Measurements from ENCODE around the gene PRTN3.

The PRTN3 gene

DNA sequence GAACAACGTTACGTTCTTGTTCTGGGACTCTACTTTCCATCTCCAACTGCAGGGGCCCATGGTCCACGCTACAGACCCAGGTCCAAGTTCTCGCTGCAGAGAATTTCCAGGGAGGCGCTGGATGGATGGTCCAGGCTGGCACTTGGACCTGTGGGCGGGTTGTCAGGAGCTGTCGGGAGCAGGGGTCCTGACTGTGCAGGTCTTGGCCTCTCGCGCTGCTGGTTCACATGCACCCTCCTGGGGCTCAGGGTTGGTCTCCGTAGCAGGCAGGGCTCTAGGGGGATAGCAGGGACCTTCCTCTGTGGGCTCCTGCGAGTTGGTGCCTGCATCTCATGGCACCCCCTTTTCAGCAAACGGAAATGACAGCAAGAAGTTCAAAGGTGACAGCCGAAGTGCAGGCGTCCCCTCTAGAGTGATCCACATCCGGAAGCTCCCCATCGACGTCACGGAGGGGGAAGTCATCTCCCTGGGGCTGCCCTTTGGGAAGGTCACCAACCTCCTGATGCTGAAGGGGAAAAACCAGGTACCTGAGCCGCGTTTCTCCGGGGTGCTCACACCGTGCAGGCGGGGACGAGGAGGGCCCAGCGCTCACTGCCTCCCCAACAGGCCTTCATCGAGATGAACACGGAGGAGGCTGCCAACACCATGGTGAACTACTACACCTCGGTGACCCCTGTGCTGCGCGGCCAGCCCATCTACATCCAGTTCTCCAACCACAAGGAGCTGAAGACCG lies 36.9 kb upstream of the PRTN3 start:
- DNase-seq, result no peak

GRCh38 chr19:804419-805165 lies 36.2 kb upstream of the PRTN3 start:
- DNase-seq, result no peak

- DNase-seq, result no peak
Observed at GRCh38 chr19:805166-805551, 35.6 kb upstream of the PRTN3 start.

DNA sequence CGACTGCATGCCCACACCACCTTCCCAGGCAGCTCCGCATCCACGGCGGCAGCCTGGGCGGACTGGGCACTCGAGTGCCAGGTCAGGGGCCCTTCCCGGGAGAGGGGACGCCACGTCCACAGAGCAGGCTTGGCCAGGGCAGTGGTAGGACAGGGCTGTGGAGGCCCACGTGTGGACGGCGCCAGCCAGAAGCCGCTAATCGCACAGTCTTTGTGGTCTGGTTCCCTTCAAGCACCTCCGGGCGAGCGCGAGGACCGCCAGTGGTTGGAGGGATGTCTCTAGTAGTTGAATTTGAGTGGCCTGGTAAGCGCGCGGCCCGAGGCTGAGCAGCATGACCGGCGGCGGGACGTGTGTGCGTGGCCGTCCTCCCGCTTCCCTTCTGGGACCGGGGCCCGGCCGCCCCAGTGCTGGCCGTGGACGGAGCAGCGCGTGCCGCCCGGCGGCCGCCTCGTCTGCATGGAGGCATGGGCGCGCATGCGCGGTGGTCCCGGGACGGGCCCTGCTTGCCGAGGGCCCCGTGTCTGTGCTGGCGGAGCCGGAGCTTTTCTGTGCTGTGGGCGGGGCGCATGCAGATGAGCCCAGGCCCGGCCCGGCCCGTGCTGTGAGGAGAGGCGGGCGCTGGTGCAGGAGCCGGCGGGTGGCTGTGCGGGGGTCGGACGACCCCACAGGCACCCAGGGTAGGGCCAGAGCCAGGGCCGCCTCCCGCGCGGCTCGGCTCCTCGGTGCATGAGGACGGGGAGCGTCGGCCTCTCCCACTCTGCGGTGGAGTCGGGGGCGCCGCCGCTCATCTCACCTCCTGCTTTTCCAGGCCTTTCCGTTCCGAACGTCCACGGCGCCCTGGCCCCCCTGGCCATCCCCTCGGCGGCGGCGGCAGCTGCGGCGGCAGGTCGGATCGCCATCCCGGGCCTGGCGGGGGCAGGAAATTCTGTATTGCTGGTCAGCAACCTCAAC lies 34.9 kb upstream of the PRTN3 start:
- DNase-seq, result no peak

GRCh38 chr19:806815-807421 lies 33.9 kb upstream of the PRTN3 start:
- no peak for DNase-seq

DNA sequence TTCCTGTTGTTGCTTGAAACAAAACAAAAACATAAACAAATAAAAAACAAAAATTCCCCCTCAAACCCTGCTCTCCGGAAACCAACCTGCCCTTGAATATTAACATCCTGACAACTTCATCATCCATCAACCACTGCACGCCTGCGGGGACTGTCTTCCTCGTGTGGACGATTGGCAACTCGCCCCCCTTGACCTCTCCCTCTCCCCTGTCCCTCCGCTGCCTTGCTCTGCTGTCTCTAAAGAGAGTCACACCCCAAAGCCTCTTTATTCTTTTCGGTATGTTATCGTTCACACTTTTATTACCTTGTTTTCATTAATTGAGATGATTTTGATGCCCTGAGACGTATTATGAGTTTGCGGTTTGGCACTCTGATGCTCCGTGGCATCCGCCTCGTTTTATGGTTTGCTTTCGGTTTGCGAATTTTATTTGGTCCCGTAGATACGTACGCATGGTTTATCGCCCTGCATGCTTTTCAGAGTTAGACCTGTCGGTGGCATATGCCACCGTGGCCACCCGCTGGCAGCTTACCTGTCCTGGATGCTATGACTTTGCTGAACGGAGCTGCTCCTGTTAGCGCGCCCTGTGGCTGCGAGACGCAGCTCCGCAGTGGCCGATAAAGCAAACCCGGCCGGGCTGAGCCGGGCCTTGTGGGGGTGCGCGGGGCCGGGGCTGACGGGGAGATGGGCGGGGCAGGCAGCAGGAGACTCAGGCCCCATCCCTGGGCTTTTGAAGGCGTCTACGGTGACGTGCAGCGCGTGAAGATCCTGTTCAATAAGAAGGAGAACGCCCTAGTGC lies 33.0 kb upstream of the PRTN3 start:
- no peak for DNase-seq

DNA sequence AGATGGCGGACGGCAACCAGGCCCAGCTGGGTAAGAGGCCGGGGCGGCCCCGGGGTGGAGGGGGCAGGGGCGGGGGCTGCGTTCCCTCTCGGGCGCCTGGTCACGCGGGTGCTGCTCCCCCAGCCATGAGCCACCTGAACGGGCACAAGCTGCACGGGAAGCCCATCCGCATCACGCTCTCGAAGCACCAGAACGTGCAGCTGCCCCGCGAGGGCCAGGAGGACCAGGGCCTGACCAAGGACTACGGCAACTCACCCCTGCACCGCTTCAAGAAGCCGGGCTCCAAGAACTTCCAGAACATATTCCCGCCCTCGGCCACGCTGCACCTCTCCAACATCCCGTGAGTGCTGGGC lies 32.4 kb upstream of the PRTN3 start:
- DNase-seq, result no peak

DNA sequence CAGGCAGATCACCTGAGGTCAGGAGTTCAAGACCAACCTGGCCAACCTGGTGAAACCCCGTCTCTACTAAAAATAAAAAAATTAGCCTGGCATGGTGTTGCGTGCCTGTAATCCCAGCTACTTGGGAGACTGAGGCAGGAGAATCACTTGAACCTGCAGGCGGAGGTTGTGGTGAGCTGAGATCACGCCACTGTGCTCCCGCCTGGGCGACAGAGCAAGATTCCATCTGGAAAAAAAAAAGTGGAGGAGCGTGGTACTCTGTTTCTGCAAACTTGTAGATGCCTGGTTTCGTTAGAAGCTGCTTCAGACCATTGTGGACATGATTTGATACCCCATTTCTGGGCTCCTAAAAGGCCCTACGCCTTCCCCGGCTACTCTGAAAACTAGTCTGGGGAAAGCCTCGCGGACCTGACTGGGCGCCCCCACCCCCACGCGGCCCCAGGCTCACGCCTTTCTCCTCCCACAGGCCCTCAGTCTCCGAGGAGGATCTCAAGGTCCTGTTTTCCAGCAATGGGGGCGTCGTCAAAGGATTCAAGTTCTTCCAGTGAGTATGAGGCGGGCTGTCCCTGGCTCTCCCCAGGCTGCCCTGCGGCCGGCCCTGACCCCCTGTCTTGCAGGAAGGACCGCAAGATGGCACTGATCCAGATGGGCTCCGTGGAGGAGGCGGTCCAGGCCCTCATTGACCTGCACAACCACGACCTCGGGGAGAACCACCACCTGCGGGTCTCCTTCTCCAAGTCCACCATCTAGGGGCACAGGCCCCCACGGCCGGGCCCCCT lies 30.5 kb upstream of the PRTN3 start:
- no peak for DNase-seq

GRCh38 chr19:810883-811489 lies 29.8 kb upstream of the PRTN3 start:
- DNase-seq, result no peak

DNA sequence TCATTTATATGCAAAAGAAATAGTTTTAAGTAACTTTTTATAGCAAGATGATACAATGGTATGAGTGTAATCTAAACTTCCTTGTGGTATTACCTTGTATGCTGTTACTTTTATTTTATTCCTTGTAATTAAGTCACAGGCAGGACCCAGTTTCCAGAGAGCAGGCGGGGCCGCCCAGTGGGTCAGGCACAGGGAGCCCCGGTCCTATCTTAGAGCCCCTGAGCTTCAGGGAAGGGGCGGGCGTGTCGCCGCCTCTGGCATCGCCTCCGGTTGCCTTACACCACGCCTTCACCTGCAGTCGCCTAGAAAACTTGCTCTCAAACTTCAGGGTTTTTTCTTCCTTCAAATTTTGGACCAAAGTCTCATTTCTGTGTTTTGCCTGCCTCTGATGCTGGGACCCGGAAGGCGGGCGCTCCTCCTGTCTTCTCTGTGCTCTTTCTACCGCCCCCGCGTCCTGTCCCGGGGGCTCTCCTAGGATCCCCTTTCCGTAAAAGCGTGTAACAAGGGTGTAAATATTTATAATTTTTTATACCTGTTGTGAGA lies 29.2 kb upstream of the PRTN3 start:
- DNase-seq, result no peak

DNA sequence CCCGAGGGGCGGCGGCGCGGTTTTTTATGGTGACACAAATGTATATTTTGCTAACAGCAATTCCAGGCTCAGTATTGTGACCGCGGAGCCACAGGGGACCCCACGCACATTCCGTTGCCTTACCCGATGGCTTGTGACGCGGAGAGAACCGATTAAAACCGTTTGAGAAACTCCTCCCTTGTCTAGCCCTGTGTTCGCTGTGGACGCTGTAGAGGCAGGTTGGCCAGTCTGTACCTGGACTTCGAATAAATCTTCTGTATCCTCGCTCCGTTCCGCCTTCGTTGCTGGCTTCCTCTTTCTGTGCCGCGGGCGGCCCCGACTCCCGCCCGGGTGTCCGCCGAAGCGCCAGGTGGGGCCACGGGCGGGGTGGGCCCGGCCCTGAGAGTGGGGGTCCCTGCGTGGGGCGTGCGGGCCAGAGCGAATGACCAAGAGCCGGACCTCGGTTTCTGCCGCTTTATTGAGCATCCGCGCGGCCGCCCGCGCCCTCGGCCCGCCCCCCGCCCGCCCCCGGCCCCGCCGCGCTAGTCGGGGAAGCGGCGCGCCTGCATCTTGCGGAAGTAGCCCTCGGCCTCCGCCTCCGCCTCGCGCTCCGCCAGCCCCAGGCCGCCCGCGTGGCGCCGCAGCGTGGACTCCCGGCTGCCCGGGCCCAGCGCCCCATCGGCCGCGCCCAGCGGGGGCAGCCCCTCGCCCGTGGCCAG lies 28.6 kb upstream of the PRTN3 start:
- no peak for DNase-seq

GRCh38 chr19:812747-813218 lies 28.0 kb upstream of the PRTN3 start:
- DNase-seq, result no peak

DNA sequence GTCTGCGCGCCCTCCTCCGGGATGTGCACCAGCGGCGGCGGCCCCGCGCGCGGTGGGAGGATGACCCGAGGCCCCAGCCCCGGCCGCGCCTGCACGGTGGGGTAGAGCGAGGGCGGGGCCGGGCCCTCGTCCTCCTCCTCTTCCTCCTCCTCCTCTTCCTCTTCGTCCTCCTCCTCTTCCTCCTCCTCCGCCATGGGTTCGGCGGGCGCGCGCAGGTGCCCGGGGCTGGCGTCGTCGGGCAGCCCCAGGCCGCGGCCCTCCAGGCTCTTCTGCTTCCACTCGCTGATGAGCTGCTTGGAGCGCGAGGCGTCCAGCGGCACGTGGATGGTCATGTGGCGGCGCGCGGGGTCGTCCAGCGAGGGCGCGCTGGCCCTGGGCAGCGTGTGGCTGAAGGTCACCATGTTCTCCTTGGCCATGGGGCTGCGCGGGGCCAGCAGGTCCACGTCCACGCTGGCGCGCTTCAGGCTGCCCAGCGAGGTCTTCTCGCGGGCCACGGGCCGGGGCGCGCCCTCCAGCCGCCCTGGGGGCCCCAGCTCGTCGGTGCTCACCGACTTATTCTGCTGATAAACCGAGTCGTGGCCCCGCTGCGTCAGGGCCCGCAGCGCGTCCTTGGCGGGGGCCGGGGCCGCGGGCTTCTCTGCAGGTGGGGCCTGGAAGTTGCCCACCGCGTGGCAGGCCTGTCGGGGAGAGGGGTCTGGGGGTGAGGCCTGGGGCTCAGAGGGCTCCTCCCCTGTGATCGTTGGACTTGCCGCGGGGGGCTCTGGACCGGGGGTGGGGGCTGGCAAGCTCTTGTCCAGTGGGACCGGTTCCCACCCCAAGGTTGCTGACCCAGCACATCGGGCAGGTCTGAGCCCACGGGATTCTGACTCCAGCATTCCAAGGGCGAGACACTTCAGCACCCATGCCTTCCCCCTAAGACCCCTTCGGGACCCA lies 27.3 kb upstream of the PRTN3 start:
- no peak for DNase-seq

DNA sequence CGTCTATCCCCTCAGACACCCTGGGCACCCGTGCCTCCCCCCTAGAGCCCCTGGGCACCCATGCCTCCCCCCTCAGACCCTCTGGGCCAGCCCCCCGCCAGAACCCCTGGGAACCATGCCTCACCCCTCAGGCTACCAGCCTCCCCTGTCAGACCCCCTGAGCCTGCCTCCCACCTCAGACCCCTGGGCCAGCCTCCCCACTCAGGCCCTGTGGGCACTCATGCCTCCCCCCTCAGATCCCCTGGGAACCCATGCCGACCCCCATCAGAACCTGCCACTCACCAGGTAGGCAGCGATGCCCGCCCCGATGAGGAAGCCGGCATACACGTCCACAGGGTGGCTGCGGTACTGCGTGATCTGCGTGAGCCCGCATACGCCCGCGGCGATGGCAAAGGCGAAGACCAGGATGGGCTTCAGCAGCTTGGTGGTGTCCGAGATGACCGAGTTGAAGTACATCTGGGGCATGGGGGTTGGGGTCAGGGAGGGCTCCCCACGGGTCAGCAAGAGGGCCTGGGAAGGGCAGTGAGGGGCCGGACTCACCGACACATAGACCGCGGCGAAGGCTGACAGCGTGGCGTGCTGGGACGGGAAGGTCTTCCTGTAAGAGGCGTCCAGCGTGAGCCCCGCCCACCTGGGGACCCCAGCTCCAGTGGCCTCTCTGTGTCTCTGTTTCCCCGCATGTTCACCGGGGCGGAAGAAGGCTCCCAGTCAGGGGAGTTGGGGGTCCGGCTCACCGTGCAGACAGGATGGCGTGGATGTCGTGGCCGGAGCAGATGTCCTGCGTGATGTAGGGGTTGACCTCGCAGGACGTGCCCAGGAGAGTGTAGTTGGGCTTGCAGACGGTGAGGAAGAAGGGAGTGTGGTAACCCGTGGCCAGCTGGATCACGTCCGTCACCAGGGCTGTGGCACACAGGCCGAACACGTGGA lies 26.4 kb upstream of the PRTN3 start:
- DNase-seq, result no peak

- no peak for DNase-seq
Observed at GRCh38 chr19:815079-815774, 25.6 kb upstream of the PRTN3 start.

DNA sequence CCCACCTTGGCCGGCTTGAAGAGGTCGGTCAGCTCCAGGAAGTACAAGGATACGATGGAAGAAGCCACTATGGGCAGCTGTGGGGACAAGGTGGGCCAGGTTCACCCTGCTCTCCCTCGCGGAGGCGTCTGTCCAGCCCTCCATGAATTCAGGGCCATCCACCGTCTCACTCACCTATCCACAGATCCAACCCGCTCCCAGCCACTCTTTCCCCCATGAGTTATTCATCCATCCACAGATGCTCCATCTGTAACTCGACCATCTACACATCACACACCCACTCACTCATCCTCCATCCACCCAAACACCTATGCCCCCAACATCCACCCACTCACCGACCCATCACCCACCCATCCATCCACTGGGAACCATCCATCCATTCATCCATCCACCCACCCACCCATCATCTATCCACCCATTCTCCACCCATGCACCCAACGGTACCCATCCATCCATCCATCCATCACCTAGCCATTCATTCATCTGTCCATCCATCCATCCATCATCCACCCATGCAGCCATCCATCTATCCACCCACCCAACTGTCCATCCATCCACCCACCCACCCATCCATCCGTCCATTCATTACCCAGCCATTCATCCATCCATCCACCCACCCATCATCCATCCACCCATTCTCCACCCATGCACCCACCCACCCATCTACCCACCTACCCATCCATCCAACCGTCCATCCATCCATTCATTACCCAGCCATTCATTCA lies 24.9 kb upstream of the PRTN3 start:
- no peak for DNase-seq
